HEK293T (cell line): Measurements from ENCODE around the gene TMEM62.

Experiments used
- CTCF ChIA-PET: fragments of 350-600 bp; formaldehyde crosslinking; extraction: SDS; loops from one replicate; lab custom pipeline; 2021; ENCODE audit warnings: antibody characterized with exemption, inconsistent platforms; lab: Yijun Ruan, JAX
- POLR2A ChIA-PET: fragments of 350-600 bp; formaldehyde crosslinking; extraction: SDS; loops from one replicate; lab custom pipeline; 2020; ENCODE audit warnings: antibody characterized with exemption, inconsistent platforms; lab: Yijun Ruan, JAX
- DNase-seq: peaks from one replicate; pipeline ENCODE4 v3.0.0; 2012; ENCODE audit warnings: mixed read lengths; ENCODE audit errors: extremely low spot score
- ARNT ChIP-seq: fragments of 450-650 bp; IDR thresholded peaks from 2 replicates; pipeline ENCODE4 v1.6.1; 2017; ENCODE audit warnings: mild to moderate bottlenecking
- BHLHE40 ChIP-seq: fragments of 450-650 bp; IDR thresholded peaks from 2 replicates; pipeline ENCODE4 v1.6.1; 2016; ENCODE audit warnings: mild to moderate bottlenecking, moderate library complexity, borderline replicate concordance
- CTBP1 ChIP-seq: fragments of 450-650 bp; IDR thresholded peaks from 2 replicates; pipeline ENCODE4 v1.6.1; 2016; ENCODE audit warnings: borderline replicate concordance
- ELF4 ChIP-seq: fragments of 450-650 bp; IDR thresholded peaks from 2 replicates; pipeline ENCODE4 v1.6.1; 2017; ENCODE audit warnings: antibody characterized with exemption
- FOXA1 ChIP-seq: fragments of 450-650 bp; IDR thresholded peaks from 2 replicates; pipeline ENCODE4 v1.6.1; 2016; ENCODE audit warnings: mild to moderate bottlenecking
- FOXK2 ChIP-seq: fragments of 450-650 bp; IDR thresholded peaks from 2 replicates; pipeline ENCODE4 v1.6.1; 2016; ENCODE audit warnings: mild to moderate bottlenecking
- FOXM1 ChIP-seq: fragments of 450-650 bp; IDR thresholded peaks from 2 replicates; pipeline ENCODE4 v1.6.1; 2017; ENCODE audit warnings: mild to moderate bottlenecking, borderline replicate concordance
- HDGF ChIP-seq: fragments of 450-650 bp; IDR thresholded peaks from 2 replicates; pipeline ENCODE4 v1.6.1; 2017; ENCODE audit warnings: antibody characterized with exemption, borderline replicate concordance
- L3MBTL2 ChIP-seq: fragments of 450-650 bp; conservative IDR thresholded peaks from 2 replicates; pipeline ENCODE4 v1.6.1; 2016; ENCODE audit warnings: mild to moderate bottlenecking
- LEF1 ChIP-seq: fragments of 450-650 bp; IDR thresholded peaks from 2 replicates; pipeline ENCODE4 v1.6.1; 2017; ENCODE audit warnings: mild to moderate bottlenecking, borderline replicate concordance
- NFRKB ChIP-seq: fragments of 450-650 bp; IDR thresholded peaks from 2 replicates; pipeline ENCODE4 v1.6.1; 2016; ENCODE audit warnings: mild to moderate bottlenecking, moderate library complexity
- PKNOX1 ChIP-seq: fragments of 450-650 bp; IDR thresholded peaks from 2 replicates; pipeline ENCODE4 v1.6.1; 2016
- SP1 ChIP-seq: fragments of 450-650 bp; IDR thresholded peaks from 2 replicates; pipeline ENCODE4 v1.6.1; 2017
- SUZ12 ChIP-seq: fragments of 450-650 bp; IDR thresholded peaks from 2 replicates; pipeline ENCODE4 v1.6.1; 2016; ENCODE audit warnings: mild to moderate bottlenecking
- TARDBP ChIP-seq: fragments of 450-650 bp; IDR thresholded peaks from 2 replicates; pipeline ENCODE4 v1.6.1; 2016
- ZNF384 ChIP-seq: fragments of 450-650 bp; IDR thresholded peaks from 2 replicates; pipeline ENCODE4 v1.6.1; 2016

TMEM62 gene

GRCh38 chr15:43212299-43212698, 78.9 kb downstream of the TMEM62 start:
- no peak for DNase-seq
- CTCF ChIA-PET = interaction anchor here (0.7 to 2.2 kb wide), 3 partner anchors 8 to 65 kb away, joined by 4 to 7 read pairs (median 5); no protein-coding TSS in a partner anchor
- TF ChIP-seq HDGF (no peak), FOXA1 (no peak), NFRKB (no peak), L3MBTL2 (no peak), FOXK2 (no peak), CTBP1 (no peak)
- POLR2A ChIA-PET = no interaction called here

GRCh38 chr15:43212951-43213350, 79.6 kb downstream of the TMEM62 start:
- ChIA-PET CTCF (interaction anchor here (1.4 kb wide), 1 partner anchor 9 kb away, joined by 5 read pairs; no protein-coding TSS in a partner anchor), POLR2A (no interaction called here)
- no peak for DNase-seq
- no peak for TF ChIP-seq TARDBP
- TF ChIP-seq CTBP1 = no peak
- no peak for TF ChIP-seq SUZ12
- TF ChIP-seq FOXM1 = no peak
- no peak for TF ChIP-seq FOXA1
- no peak for TF ChIP-seq ARNT
- no peak for TF ChIP-seq FOXK2
- TF ChIP-seq L3MBTL2 = no peak
- no peak for TF ChIP-seq SP1
- no peak for TF ChIP-seq LEF1
- TF ChIP-seq ELF4 = no peak
- TF ChIP-seq ZNF384 = no peak
- TF ChIP-seq NFRKB = no peak
- TF ChIP-seq PKNOX1 = no peak
- no peak for TF ChIP-seq HDGF
- TF ChIP-seq BHLHE40 = no peak

GRCh38 chr15:43213466-43213865, 80.1 kb downstream of the TMEM62 start:
- TF ChIP-seq BHLHE40 (no peak), FOXA1 (no peak), NFRKB (no peak), L3MBTL2 (no peak), FOXK2 (no peak), ELF4 (no peak), PKNOX1 (no peak), LEF1 (no peak), ARNT (no peak), CTBP1 (no peak), SUZ12 (no peak)
- ChIA-PET POLR2A (no interaction called here), CTCF (interaction anchor here (1.4 to 1.6 kb wide), 2 partner anchors 9 to 12 kb away, joined by 5 to 8 read pairs; no protein-coding TSS in a partner anchor)
- DNase-seq = no peak

GRCh38 chr15:43214169-43214568, 80.8 kb downstream of the TMEM62 start:
- no peak for TF ChIP-seq FOXA1
- TF ChIP-seq SUZ12 = no peak
- TF ChIP-seq L3MBTL2 = no peak
- no peak for TF ChIP-seq FOXK2
- no peak for TF ChIP-seq ZNF384
- no peak for TF ChIP-seq FOXM1
- no peak for TF ChIP-seq ELF4
- no peak for TF ChIP-seq NFRKB
- TF ChIP-seq CTBP1 = no peak
- TF ChIP-seq PKNOX1 = no peak
- TF ChIP-seq SP1 = no peak
- no peak for TF ChIP-seq TARDBP
- TF ChIP-seq HDGF = no peak
- TF ChIP-seq LEF1 = no peak
- no peak for TF ChIP-seq BHLHE40
- TF ChIP-seq ARNT = no peak
- no peak for DNase-seq
- ChIA-PET CTCF (interaction anchor here (1.6 kb wide), 1 partner anchor 12 kb away, joined by 8 read pairs; no protein-coding TSS in a partner anchor), POLR2A (no interaction called here)

GRCh38 chr15:43214592-43215295, 81.4 kb downstream of the TMEM62 start:
- TF ChIP-seq LEF1 (no peak), ARNT (no peak), FOXM1 (no peak), FOXK2 (no peak), SUZ12 (no peak), SP1 (no peak), L3MBTL2 (no peak)
- ChIA-PET CTCF (interaction anchor here (1.6 kb wide), 1 partner anchor 11 kb away, joined by 8 read pairs; no protein-coding TSS in a partner anchor), POLR2A (no interaction called here)
- DNase-seq = no peak

- ChIA-PET POLR2A (no interaction called here), CTCF (no interaction called here)
- TF ChIP-seq FOXA1 = no peak
- no peak for TF ChIP-seq PKNOX1
- TF ChIP-seq LEF1 = no peak
- TF ChIP-seq CTBP1 = no peak
- no peak for TF ChIP-seq FOXM1
- no peak for TF ChIP-seq SUZ12
- TF ChIP-seq ZNF384 = no peak
- TF ChIP-seq BHLHE40 = no peak
- no peak for TF ChIP-seq SP1
- TF ChIP-seq HDGF = no peak
- no peak for TF ChIP-seq ARNT
- TF ChIP-seq TARDBP = no peak
- TF ChIP-seq L3MBTL2 = no peak
- TF ChIP-seq FOXK2 = no peak
- no peak for TF ChIP-seq NFRKB
- TF ChIP-seq ELF4 = no peak
- no peak for DNase-seq
Measured at GRCh38 chr15:43215961-43216360, 82.6 kb downstream of the TMEM62 start.
